Peyer's patch (tissue), 4 donors: Measurements from ENCODE around the gene GABRG3. TPM values are rescaled to one million over a fixed set of nuclear protein-coding genes. Genes with fewer than 3 reads are reported as not detected.

Source experiments
- DNase-seq, 3 donors: peaks; one replicate each; pipeline ENCODE4 v3.0.0-alpha.2; 2017 to 2019
- H3K27ac ChIP-seq, 4 donors: fragments of 200-600 bp; sonication (generic); one replicate each; pipeline ENCODE4 v1.5.1; 2016 to 2019
- H3K27me3 ChIP-seq, 2 donors: fragments of 200-600 bp; sonication (generic); one replicate each; pipeline ENCODE4 v1.5.1; 2019
- H3K36me3 ChIP-seq, 3 donors: fragments of 200-600 bp; sonication (generic); one replicate each; pipeline ENCODE4 v1.5.1; 2016 to 2019
- H3K4me1 ChIP-seq, 4 donors: fragments of 200-600 bp; sonication (generic); one replicate each; pipeline ENCODE4 v1.5.1; 2016 to 2019
- H3K4me3 ChIP-seq, 4 donors: fragments of 200-600 bp; sonication (generic); 1 replicate in 3 of 4; 2 replicates in 1 of 4; pipeline ENCODE4 v1.5.1; 2016 to 2019; ENCODE audit warnings: mild to moderate bottlenecking in 1 of 4
- H3K9me3 ChIP-seq, 4 donors: fragments of 200-600 bp; sonication (generic); one replicate each; pipeline ENCODE4 v1.5.1; 2016 to 2019; ENCODE audit warnings: mild to moderate bottlenecking in 1 of 4
- CTCF ChIP-seq, 6 experiments: fragments of 450-650 bp in 4 of 6; fragments of 200-600 bp in 2 of 6; sonication (generic) in 1 of 6; IDR thresholded peaks; one replicate each; pipeline ENCODE4 v1.5.1; 2017 to 2019; ENCODE audit warnings: antibody characterized with exemption in 6 of 6, mild to moderate bottlenecking in 3 of 6, moderate library complexity in 1 of 6
- POLR2A ChIP-seq, 2 donors: fragments of 450-650 bp; IDR thresholded peaks; one replicate each; pipeline ENCODE4 v1.5.1; 2017; ENCODE audit warnings: antibody characterized with exemption in 2 of 2, mild to moderate bottlenecking in 2 of 2, moderate library complexity in 2 of 2
- total RNA-seq, 4 donors: library from RNA; depleted of rRNA; stranded (reverse); fragments of >200 nt; gene quantifications; one replicate each; pipeline ENCODE4 v1.1.0, GENCODE V29; 2016

GABRG3 gene
- total RNA-seq, 4 donors from 2014 or later: not detected

- no peaks in the 10 kb centered on the region for H3K4me1 ChIP-seq
- H3K27me3 ChIP-seq: no peaks in the 10 kb centered on the region
- no peak for DNase-seq
- no peak overlapping the region for H3K27ac ChIP-seq
- TF ChIP-seq CTCF (IDR thresholded peaks at IDR 0.05) (no peak), POLR2A (IDR thresholded peaks at IDR 0.05) (no peak)
- no peaks in the 10 kb centered on the region for H3K9me3 ChIP-seq
- no peaks in the 10 kb centered on the region for H3K36me3 ChIP-seq
- peak overlapping the region in 1 of 4 donors; percentile 19 for H3K4me3 ChIP-seq
These were observed 464 bp downstream of the GABRG3 start for GRCh38 chr15:26971271-26972018.

- DNase-seq: no peak
- TF ChIP-seq CTCF (IDR thresholded peaks at IDR 0.05) (no peak), POLR2A (IDR thresholded peaks at IDR 0.05) (no peak)
- H3K27me3 ChIP-seq: no peaks in the 10 kb centered on the region
- H3K36me3 ChIP-seq: no peaks in the 10 kb centered on the region
- no peak overlapping the region for H3K27ac ChIP-seq
- no peaks in the 10 kb centered on the region for H3K9me3 ChIP-seq
- H3K4me3 ChIP-seq: no peak overlapping the region
- H3K4me1 ChIP-seq: no peaks in the 10 kb centered on the region
These were observed 1.7 kb downstream of the GABRG3 start for GRCh38 chr15:26972636-26973035.

- H3K9me3 ChIP-seq: no peaks in the 10 kb centered on the region
- DNase-seq: no peak
- TF ChIP-seq CTCF (IDR thresholded peaks at IDR 0.05): no peak
- no peak for TF ChIP-seq POLR2A (IDR thresholded peaks at IDR 0.05)
These were observed 3.3 kb downstream of the GABRG3 start for GRCh38 chr15:26974120-26974780.

GRCh38 chr15:26981492-26981891, 10.5 kb downstream of the GABRG3 start:
- no peaks in the 10 kb centered on the region for H3K9me3 ChIP-seq
- no peak overlapping the region for H3K27ac ChIP-seq
- H3K27me3 ChIP-seq: no peaks in the 10 kb centered on the region
- no peaks in the 10 kb centered on the region for H3K4me1 ChIP-seq
- no peak for TF ChIP-seq POLR2A (IDR thresholded peaks at IDR 0.05)
- TF ChIP-seq CTCF (IDR thresholded peaks at IDR 0.05): no peak
- DNase-seq: no peak
- no peaks in the 10 kb centered on the region for H3K36me3 ChIP-seq
- no peak overlapping the region for H3K4me3 ChIP-seq

More at GRCh38 chr15:26974120-26974780, 3.3 kb downstream of the GABRG3 start:
- Histone ChIP-seq H3K36me3 (no peaks in the 10 kb centered on the region), H3K4me3 (no peak overlapping the region), H3K4me1 (no peaks in the 10 kb centered on the region), H3K27me3 (no peaks in the 10 kb centered on the region), H3K27ac (no peak overlapping the region)

- Histone ChIP-seq H3K4me1 (no peaks in the 10 kb centered on the region), H3K36me3 (no peaks in the 10 kb centered on the region), H3K9me3 (no peaks in the 10 kb centered on the region), H3K27ac (no peak overlapping the region), H3K27me3 (no peaks in the 10 kb centered on the region), H3K4me3 (no peak overlapping the region)
- no peak for TF ChIP-seq POLR2A (IDR thresholded peaks at IDR 0.05)
- no peak for TF ChIP-seq CTCF (IDR thresholded peaks at IDR 0.05)
- no peak for DNase-seq
These were observed 12.8 kb downstream of the GABRG3 start for GRCh38 chr15:26983822-26984221.
